K562 (cell line): Measurements from ENCODE around the gene HS3ST2. TPM values are rescaled to one million over a fixed set of nuclear protein-coding genes. Genes with fewer than 3 reads are reported as not detected.

Experiments used
- COPS2 ChIP-seq: fragments of 450-650 bp; conservative IDR thresholded peaks from 2 replicates; pipeline ENCODE4 v1.6.1; 2016; ENCODE audit warnings: mild to moderate bottlenecking, moderate library complexity
- CREBBP ChIP-seq: IDR thresholded peaks from one replicate; pipeline ENCODE4 v1.6.1; 2012; ENCODE audit warnings: low read depth, mild to moderate bottlenecking, control low read depth, inconsistent platforms, low read length
- CREM ChIP-seq: IDR thresholded peaks from 2 replicates; pipeline ENCODE4 v1.6.1; 2014; ENCODE audit warnings: antibody characterized with exemption, low read depth
- ETV1 ChIP-seq: fragments of 450-650 bp; conservative IDR thresholded peaks from 2 replicates; pipeline ENCODE4 v1.6.1; 2016; ENCODE audit warnings: missing genetic modification characterization, control low read depth, low read depth, missing compliant biosample characterization
- ETV6 ChIP-seq, 3 experiments: fragments of 150-350 bp in 1 of 3; sonication (generic) in 1 of 3; formaldehyde crosslinking in 1 of 3; IDR thresholded peaks; 2 replicates each; pipeline versions ENCODE4 v1.6.1 to v1.8.0; 2014 to 2022; ENCODE audit warnings: borderline replicate concordance in 2 of 3, low read depth in 2 of 3, antibody characterized with exemption in 1 of 3, low read length in 1 of 3, mild to moderate bottlenecking in 1 of 3, missing genetic modification reagents in 1 of 3
- NCOA4 ChIP-seq: fragments of 450-650 bp; IDR thresholded peaks from 2 replicates; pipeline ENCODE4 v1.6.1; 2018; ENCODE audit warnings: mild to moderate bottlenecking; ENCODE audit not compliant: partially characterized antibody
- RBM17 ChIP-seq: fragments of 200-400 bp; formaldehyde crosslinking; IDR thresholded peaks from 2 replicates; pipeline ENCODE4 v1.6.1; 2017; ENCODE audit warnings: low read depth, mild to moderate bottlenecking, low read length, borderline replicate concordance
- ZBTB9 ChIP-seq: fragments of 450-650 bp; formaldehyde crosslinking; IDR thresholded peaks from 2 replicates; pipeline ENCODE4 v1.4.0; 2020; ENCODE audit warnings: mild to moderate bottlenecking, moderate library complexity
- ZNF165 ChIP-seq: fragments of 250-450 bp; sonication (Bioruptor Pico); IDR thresholded peaks from 2 replicates; pipeline ENCODE4 v1.4.0; 2020; ENCODE audit warnings: borderline replicate concordance
- ZNF23 ChIP-seq: fragments of 250-450 bp; sonication (Bioruptor Pico); IDR thresholded peaks from 2 replicates; pipeline ENCODE4 v1.4.0; 2020; ENCODE audit warnings: mild to moderate bottlenecking
- ZNF668 ChIP-seq: fragments of 250-450 bp; sonication (Bioruptor Pico); IDR thresholded peaks from 2 replicates; pipeline ENCODE4 v1.8.0; 2022; ENCODE audit warnings: mild to moderate bottlenecking, inconsistent platforms
- polyA plus RNA-seq, 8 experiments: library from polyadenylated mRNA; depleted of rRNA in 4 of 8; stranded (reverse) in 5 of 8; unstranded in 3 of 8; fragments of >200 nt; fragmentation: Nextera tagmentation in 2 of 8; fragmentation: Illumina TruSeq in 1 of 8; extraction: Ambion mirVana in 2 of 8; extraction: Trizol in 1 of 8; gene quantifications; 2 replicates each; pipeline versions ENCODE4 v1.2.1 to v1.2.3, GENCODE V29; 2011 to 2014; ENCODE audit warnings: inconsistent platforms in 1 of 8, missing spikeins in 1 of 8
- total RNA-seq, 7 experiments: library from RNA; depleted of rRNA in 6 of 7; stranded (reverse); fragments of >200 nt in 6 of 7; fragmentation: Illumina TruSeq in 2 of 7; extraction: Trizol in 2 of 7; gene quantifications; 2 replicates each; pipeline versions ENCODE4 v1.2.1 to v1.2.3, GENCODE V29; 2011 to 2021; ENCODE audit warnings: low replicate concordance in 1 of 7
- TF ChIP-seq, protein P1 (sequence below): fragments of 250-450 bp; sonication (Bioruptor Pico); IDR thresholded peaks from 2 replicates; pipeline ENCODE4 v1.6.1; 2021; ENCODE audit warnings: mild to moderate bottlenecking
- TF ChIP-seq, protein P2 (sequence below), 2 experiments: fragments of 450-650 bp in 1 of 2; sonication (generic) in 1 of 2; formaldehyde crosslinking in 1 of 2; IDR thresholded peaks; 2 replicates each; pipeline versions ENCODE4 v1.7.1 to v1.9.0; 2016 to 2022; ENCODE audit warnings: inconsistent platforms in 1 of 2, mild to moderate bottlenecking in 1 of 2, missing genetic modification reagents in 1 of 2

The HS3ST2 gene
- total and polyA plus RNA-seq, 9 of the 15 experiments (the other 6 are each of a cell fraction or from before 2014, with no cell fraction given) = not detected

- no peak for TF ChIP-seq CREBBP
- TF ChIP-seq ETV1 (tag) = no peak
- no peak for TF ChIP-seq ZNF668 (CRISPR knock-in tag)
- TF ChIP-seq ZNF165 (CRISPR knock-in tag) = no peak
- no peak for TF ChIP-seq ZBTB9 (CRISPR knock-in tag)
- 0 out of 2 replicates have a peak, but pooled peaks have one; percentile 12 for TF ChIP-seq CREM
- TF ChIP-seq, protein P1, sequence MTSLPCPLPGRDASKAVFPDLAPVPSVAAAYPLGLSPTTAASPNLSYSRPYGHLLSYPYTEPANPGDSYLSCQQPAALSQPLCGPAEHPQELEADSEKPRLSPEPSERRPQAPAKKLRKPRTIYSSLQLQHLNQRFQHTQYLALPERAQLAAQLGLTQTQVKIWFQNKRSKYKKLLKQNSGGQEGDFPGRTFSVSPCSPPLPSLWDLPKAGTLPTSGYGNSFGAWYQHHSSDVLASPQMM (CRISPR knock-in tag) = no peak
- no peak for TF ChIP-seq NCOA4
- no peak for TF ChIP-seq ZNF23
- TF ChIP-seq COPS2 = no peak
- TF ChIP-seq, protein P2, sequence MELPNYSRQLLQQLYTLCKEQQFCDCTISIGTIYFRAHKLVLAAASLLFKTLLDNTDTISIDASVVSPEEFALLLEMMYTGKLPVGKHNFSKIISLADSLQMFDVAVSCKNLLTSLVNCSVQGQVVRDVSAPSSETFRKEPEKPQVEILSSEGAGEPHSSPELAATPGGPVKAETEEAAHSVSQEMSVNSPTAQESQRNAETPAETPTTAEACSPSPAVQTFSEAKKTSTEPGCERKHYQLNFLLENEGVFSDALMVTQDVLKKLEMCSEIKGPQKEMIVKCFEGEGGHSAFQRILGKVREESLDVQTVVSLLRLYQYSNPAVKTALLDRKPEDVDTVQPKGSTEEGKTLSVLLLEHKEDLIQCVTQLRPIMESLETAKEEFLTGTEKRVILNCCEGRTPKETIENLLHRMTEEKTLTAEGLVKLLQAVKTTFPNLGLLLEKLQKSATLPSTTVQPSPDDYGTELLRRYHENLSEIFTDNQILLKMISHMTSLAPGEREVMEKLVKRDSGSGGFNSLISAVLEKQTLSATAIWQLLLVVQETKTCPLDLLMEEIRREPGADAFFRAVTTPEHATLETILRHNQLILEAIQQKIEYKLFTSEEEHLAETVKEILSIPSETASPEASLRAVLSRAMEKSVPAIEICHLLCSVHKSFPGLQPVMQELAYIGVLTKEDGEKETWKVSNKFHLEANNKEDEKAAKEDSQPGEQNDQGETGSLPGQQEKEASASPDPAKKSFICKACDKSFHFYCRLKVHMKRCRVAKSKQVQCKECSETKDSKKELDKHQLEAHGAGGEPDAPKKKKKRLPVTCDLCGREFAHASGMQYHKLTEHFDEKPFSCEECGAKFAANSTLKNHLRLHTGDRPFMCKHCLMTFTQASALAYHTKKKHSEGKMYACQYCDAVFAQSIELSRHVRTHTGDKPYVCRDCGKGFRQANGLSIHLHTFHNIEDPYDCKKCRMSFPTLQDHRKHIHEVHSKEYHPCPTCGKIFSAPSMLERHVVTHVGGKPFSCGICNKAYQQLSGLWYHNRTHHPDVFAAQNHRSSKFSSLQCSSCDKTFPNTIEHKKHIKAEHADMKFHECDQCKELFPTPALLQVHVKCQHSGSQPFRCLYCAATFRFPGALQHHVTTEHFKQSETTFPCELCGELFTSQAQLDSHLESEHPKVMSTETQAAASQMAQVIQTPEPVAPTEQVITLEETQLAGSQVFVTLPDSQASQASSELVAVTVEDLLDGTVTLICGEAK (IDR thresholded peaks at IDR 0.05) = no peak
- TF ChIP-seq, protein P2 (CRISPR knock-in tag; IDR thresholded peaks at IDR 0.05) = no peak
- TF ChIP-seq ETV6 (IDR thresholded peaks at IDR 0.05; ENCODE audit: borderline replicate concordance in 1 of 2, low read depth in 2 of 2, low read length in 1 of 2) = no peak
- no peak for TF ChIP-seq ETV6 (CRISPR knock-in tag; IDR thresholded peaks at IDR 0.05; ENCODE audit: borderline replicate concordance)
- TF ChIP-seq RBM17 = no peak
Measured at GRCh38 chr16:22813223-22813947, 577 bp upstream of the HS3ST2 start (continued).
